Measurements from ENCODE around the gene CTBP2. TPM values are rescaled to one million over a fixed set of nuclear protein-coding genes. Genes with fewer than 3 reads are reported as not detected.

CTBP2 gene
- total and polyA plus RNA-seq, 2 of the 13 experiments (the other 11 are each of a cell fraction or from before 2014, with no cell fraction given) = 0.08 TPM; not detected in 1

GRCh38 chr10:125166658-125167057, 6.3 kb upstream of the CTBP2 start (continued):
- TF ChIP-seq, protein P1, sequence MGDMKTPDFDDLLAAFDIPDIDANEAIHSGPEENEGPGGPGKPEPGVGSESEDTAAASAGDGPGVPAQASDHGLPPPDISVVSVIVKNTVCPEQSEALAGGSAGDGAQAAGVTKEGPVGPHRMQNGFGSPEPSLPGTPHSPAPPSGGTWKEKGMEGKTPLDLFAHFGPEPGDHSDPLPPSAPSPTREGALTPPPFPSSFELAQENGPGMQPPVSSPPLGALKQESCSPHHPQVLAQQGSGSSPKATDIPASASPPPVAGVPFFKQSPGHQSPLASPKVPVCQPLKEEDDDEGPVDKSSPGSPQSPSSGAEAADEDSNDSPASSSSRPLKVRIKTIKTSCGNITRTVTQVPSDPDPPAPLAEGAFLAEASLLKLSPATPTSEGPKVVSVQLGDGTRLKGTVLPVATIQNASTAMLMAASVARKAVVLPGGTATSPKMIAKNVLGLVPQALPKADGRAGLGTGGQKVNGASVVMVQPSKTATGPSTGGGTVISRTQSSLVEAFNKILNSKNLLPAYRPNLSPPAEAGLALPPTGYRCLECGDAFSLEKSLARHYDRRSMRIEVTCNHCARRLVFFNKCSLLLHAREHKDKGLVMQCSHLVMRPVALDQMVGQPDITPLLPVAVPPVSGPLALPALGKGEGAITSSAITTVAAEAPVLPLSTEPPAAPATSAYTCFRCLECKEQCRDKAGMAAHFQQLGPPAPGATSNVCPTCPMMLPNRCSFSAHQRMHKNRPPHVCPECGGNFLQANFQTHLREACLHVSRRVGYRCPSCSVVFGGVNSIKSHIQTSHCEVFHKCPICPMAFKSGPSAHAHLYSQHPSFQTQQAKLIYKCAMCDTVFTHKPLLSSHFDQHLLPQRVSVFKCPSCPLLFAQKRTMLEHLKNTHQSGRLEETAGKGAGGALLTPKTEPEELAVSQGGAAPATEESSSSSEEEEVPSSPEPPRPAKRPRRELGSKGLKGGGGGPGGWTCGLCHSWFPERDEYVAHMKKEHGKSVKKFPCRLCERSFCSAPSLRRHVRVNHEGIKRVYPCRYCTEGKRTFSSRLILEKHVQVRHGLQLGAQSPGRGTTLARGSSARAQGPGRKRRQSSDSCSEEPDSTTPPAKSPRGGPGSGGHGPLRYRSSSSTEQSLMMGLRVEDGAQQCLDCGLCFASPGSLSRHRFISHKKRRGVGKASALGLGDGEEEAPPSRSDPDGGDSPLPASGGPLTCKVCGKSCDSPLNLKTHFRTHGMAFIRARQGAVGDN (CRISPR knock-in tag; IDR thresholded peaks at IDR 0.05) = no peak

DNA sequence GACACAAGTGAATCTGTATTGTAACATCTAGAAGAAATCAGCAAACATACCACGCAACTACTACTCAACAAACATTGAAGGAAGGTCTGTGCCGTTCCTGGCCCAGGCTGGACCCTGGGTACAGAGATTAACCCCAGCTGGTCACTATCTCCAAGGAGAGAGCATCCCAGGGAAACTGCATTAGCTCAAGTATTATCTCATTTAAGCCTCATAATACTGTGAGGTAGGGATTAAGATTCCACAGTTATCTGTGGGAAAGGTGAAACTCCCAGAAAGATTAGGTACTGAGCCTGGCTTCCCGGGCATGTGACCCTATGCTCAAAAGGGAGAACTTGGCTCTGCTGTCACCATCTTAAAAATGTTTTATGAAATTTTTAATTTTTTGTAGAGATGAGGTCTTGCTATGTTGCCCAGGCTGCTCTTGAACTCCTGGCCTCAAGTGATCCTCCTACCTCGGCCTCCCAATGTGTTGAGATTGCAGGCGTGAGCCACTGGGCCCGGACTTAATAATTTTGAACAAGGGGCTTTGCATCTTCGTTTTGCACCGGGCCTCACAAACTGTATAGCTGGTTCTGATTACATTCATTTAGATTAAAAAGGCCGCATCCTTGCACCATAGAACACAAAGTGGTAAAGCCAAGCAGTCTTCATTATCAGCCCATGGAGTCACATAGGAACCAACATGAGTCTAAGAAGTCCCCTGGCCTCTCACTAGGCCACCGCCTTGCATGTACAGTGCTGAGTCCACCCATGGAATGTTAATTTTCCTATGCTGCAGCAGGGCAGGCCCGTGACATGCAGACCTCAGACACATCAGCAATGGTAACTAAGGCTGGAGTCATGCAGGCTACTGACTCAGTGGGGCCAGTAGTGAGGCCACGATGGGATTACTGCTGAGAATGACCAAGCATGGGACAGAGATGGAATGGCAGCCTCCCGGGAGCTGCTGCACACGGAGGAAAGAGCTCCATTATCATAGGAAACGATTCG, 5.5 kb upstream of the CTBP2 start:
- DNase-seq (ENCODE audit: low spot score) = no peak
- Histone ChIP-seq H3K4me1 (ENCODE audit: insufficient read depth, low read length) (no peaks in the 10 kb centered on the region), H4K20me1 (ENCODE audit: insufficient read depth, low read length) (no peaks in the 10 kb centered on the region), H3K9me3 (ENCODE audit: low read length) (no peaks in the 10 kb centered on the region), H2AFZ (ENCODE audit: low read length) (no peak overlapping the region), H3K4me2 (ENCODE audit: low read depth, low read length) (no peak overlapping the region), H3K27ac (ENCODE audit: extremely low read length, insufficient read depth, low read length) (no peak overlapping the region), H3K27me3 (ENCODE audit: control insufficient read depth in 1 of 2, insufficient read depth in 2 of 2, low read length in 2 of 2) (peaks cover 10 to 73% of the 10 kb centered on the region in 2 experiments), H3K36me3 (replicated peaks in 1 of 2; ENCODE audit: control insufficient read depth in 1 of 2, insufficient read depth in 2 of 2, low read length in 2 of 2) (no peaks in the 10 kb centered on the region), H3K4me3 (replicated peaks in 1 of 3; ENCODE audit: insufficient read depth in 1 of 3, low read depth in 2 of 3, low read length in 3 of 3) (no peak overlapping the region), H3K79me2 (ENCODE audit: insufficient read depth, low read length) (no peaks in the 10 kb centered on the region), H3K9ac (ENCODE audit: insufficient read depth, low read depth, low read length) (no peak overlapping the region)
- BruUV-seq (replicated peaks) = no TSS peak
- CTCF ChIA-PET (ENCODE audit: low intra/inter-chr PET ratio, low total read pairs) = no interaction called here
- FAIRE-seq = no peak
- intact Hi-C loops (cut with micrococcal nuclease; ENCODE audit: unreplicated experiment) (no loop called here), in situ Hi-C loops (cut with HindIII; ENCODE audit: extremely low pct_ligation_motif_present, low pct_unique_long_range_greater_than_20kb) (no loop called here)
- TF ChIP-seq ZFP82 (CRISPR knock-in tag; IDR thresholded peaks at IDR 0.05; ENCODE audit: borderline replicate concordance) (no peak), SIN3A (IDR thresholded peaks at IDR 0.05; ENCODE audit: borderline replicate concordance, low read depth, low read length) (no peak), HIVEP1 (CRISPR knock-in tag; IDR thresholded peaks at IDR 0.05) (no peak), ZNF776 (CRISPR knock-in tag; IDR thresholded peaks at IDR 0.05) (no peak), POLR2AphosphoS2 (IDR thresholded peaks at IDR 0.05; ENCODE audit: low read depth, low read length) (no peak), ZNF781 (CRISPR knock-in tag; IDR thresholded peaks at IDR 0.05; ENCODE audit: borderline replicate concordance, not compliant biosample characterization) (no peak), SMARCC2 (IDR thresholded peaks at IDR 0.05) (no peak), ZNF124 (CRISPR knock-in tag; IDR thresholded peaks at IDR 0.05) (no peak), NFATC3 (CRISPR knock-in tag; IDR thresholded peaks at IDR 0.05) (no peak), HMGXB4 (CRISPR knock-in tag; IDR thresholded peaks at IDR 0.05; ENCODE audit: borderline replicate concordance in 1 of 2, low read depth in 1 of 2) (no peak), MYC (CRISPR knock-in tag; IDR thresholded peaks at IDR 0.05; ENCODE audit: borderline replicate concordance) (no peak), NFIC (IDR thresholded peaks at IDR 0.05; ENCODE audit: low read length) (no peak)
- TF ChIP-seq, protein P2, sequence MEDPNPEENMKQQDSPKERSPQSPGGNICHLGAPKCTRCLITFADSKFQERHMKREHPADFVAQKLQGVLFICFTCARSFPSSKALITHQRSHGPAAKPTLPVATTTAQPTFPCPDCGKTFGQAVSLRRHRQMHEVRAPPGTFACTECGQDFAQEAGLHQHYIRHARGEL (CRISPR knock-in tag; IDR thresholded peaks at IDR 0.05) = no peak
- POLR2A ChIA-PET = no interaction called here
- ATAC-seq = no peak
- whole genome bisulfite sequencing (ENCODE audit: low lambda C conversion rate) = 12% methylated on average over 15 of the region's 16 CpGs

Measured in HepG2 (cell line).